IPS-18a (cell line): Measurements from ENCODE around the gene SSBP4.

ENCODE experiments used
- H3K27ac ChIP-seq: one replicate; pipeline ENCODE4 v1.5.1; 2013; ENCODE audit warnings: low read length
- H3K27me3 ChIP-seq: one replicate; pipeline ENCODE4 v1.6.1; 2013; ENCODE audit warnings: mild to moderate bottlenecking, low read length; ENCODE audit not compliant: control insufficient read depth, insufficient read depth
- H3K36me3 ChIP-seq: one replicate; pipeline ENCODE4 v1.6.1; 2013; ENCODE audit warnings: low read depth, low read length; ENCODE audit not compliant: control insufficient read depth
- H3K4me1 ChIP-seq: one replicate; pipeline ENCODE4 v1.6.1; 2013; ENCODE audit warnings: low read depth, low read length; ENCODE audit not compliant: control insufficient read depth
- H3K4me3 ChIP-seq: one replicate; pipeline ENCODE4 v1.5.1; 2013; ENCODE audit warnings: low read length
- H3K9ac ChIP-seq: one replicate; pipeline ENCODE4 v1.6.1; 2013; ENCODE audit warnings: mild to moderate bottlenecking, low read length, moderate library complexity
- H3K9me3 ChIP-seq: one replicate; pipeline ENCODE4 v1.6.1; 2013; ENCODE audit warnings: low read depth, low read length; ENCODE audit not compliant: control insufficient read depth

The SSBP4 gene

GRCh38 chr19:18481505-18482222, 62.5 kb downstream of the SSBP4 start:
- no peaks in the 10 kb centered on the region for H3K36me3 ChIP-seq
- no peak overlapping the region for H3K9ac ChIP-seq
- H3K9me3 ChIP-seq = no peaks in the 10 kb centered on the region
- no peak overlapping the region for H3K4me3 ChIP-seq
- H3K4me1 ChIP-seq = no peaks in the 10 kb centered on the region
- H3K27me3 ChIP-seq = no peaks in the 10 kb centered on the region
- no peak overlapping the region for H3K27ac ChIP-seq

- Histone ChIP-seq H3K27ac (no peak overlapping the region), H3K4me1 (no peaks in the 10 kb centered on the region), H3K9ac (no peak overlapping the region), H3K4me3 (no peak overlapping the region), H3K9me3 (no peaks in the 10 kb centered on the region), H3K36me3 (no peaks in the 10 kb centered on the region), H3K27me3 (no peaks in the 10 kb centered on the region)
Measured at GRCh38 chr19:18483119-18483890, 64.1 kb downstream of the SSBP4 start.
